Nasal cavity respiratory epithelium epithelial cell of viscerocranial mucosa (primary cell): ENCODE results near the gene CEP170B. TPM values are rescaled to one million over a fixed set of nuclear protein-coding genes. Genes with fewer than 3 reads are reported as not detected.

Experiments
- total RNA-seq: library from RNA; depleted of rRNA; stranded (reverse); fragments of >200 nt; gene quantifications from 2 replicates; pipeline ENCODE4 v1.2.3, GENCODE V29; 2014

CEP170B gene
- total RNA-seq = 37.6 and 72.1 TPM in 2 replicates

DNA sequence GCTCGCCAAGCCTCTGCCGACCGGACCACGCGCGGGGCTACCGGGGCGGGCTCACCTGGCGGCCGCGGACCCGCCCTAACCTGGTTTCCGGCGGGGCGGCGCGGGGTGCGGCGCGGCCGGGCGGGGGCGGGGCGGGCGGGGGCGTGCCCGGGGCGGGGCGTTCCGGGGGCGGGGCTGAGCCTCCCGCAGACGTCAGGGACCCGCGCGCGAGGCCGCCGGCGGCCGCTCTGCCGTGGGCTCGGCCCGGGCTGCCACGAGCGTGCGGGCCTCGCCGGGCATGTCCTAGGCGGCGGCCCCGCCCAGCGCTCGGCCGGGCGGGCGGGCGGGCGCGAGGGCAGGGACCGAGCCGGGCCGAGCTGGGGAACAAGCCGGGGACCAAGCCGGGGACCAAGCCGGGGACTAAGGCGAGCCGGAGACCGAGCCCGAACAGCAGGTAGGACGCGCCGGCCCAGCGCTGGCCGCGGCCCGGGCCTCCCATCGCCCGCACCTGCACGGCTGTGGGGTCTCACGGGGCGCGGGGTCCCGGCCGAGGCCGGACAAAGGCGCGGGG is at the start of gene CEP170B:
TSS of gene CEP170B (plus strand) at position 188 of the 550 bp plus-strand sequence. CDS start 3,183 bp downstream, outside the sequence.

DNA sequence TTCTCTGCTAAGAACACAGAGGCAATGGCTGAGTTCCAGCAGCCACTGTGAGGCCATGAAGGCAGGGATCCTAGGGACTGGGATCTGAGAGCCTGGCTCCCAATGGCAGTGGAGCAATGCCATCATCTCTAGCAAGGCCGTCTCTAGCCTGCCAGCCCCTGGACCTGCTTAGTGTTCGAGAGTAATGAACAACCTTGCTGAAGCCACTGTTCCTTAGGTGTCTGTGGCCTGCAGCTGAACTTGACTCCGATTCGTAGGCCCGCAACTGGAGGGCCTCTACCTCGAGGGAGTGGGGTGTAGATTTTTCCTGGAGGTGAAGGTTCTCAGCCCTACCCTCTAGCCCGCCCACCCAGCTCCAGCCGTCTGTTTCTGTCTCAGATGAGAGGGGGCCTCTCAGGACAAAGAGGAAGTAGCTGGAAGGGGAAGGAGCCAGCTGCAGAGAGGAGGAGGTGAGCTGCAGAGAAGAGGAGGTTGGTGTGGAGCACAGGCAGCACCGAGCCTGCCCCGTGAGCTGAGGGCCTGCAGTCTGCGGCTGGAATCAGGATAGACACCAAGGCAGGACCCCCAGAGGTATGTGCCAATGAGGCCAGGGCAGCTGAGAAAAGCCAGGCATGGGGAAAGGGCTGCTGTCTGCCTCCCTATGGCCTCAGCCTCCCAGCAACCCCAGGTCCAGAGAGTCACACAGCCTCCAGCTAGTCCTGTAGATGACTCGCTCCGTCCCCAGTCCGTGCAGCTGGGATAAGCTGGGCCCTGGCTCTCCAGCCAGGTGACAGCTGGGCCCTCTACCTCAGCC is 59.5 kb downstream of the CEP170B start, which contains the start of gene PLD4:
TSS of gene PLD4 (plus strand) at position 459 of the 793 bp plus-strand sequence. CDS start 2,262 bp downstream, outside the sequence.

Other genes starting within 250 kb of the CEP170B start
- 24.3 and 84.5 TPM in 2 replicates for gene INF2, start 175.7 kb upstream of the CEP170B start, total RNA-seq
- 3.8 and 11.5 TPM in 2 replicates for gene ADSS1, start 141.0 kb upstream of the CEP170B start, total RNA-seq
- gene SIVA1, start 112.1 kb upstream of the CEP170B start, total RNA-seq = 31.0 and 56.4 TPM in 2 replicates
- gene AKT1, start 69.5 kb upstream of the CEP170B start, total RNA-seq = 88.9 and 171 TPM in 2 replicates
- gene ZBTB42, start 64.2 kb upstream of the CEP170B start, total RNA-seq = 3.8 and 5.1 TPM in 2 replicates
- gene PLD4, start 59.6 kb downstream of the CEP170B start, total RNA-seq = not detected in 2 replicates
- gene AHNAK2, start 113.1 kb downstream of the CEP170B start, total RNA-seq = 283 and 1,136 TPM in 2 replicates
- 11.8 and 13.0 TPM in 2 replicates for gene CLBA1, start 120.5 kb downstream of the CEP170B start, total RNA-seq
- 34.6 and 44.4 TPM in 2 replicates for gene CDCA4, start 155.8 kb downstream of the CEP170B start, total RNA-seq
- gene GPR132, start 200.2 kb downstream of the CEP170B start, total RNA-seq = under 0.01 and 0.21 TPM in 2 replicates